Progenitor cell of endocrine pancreas (in vitro differentiated cells): ENCODE results near the gene LTBR. TPM values are rescaled to one million over a fixed set of nuclear protein-coding genes. Genes with fewer than 3 reads are reported as not detected.

Experiments used
- DNase-seq: peaks from one replicate; pipeline ENCODE4 v3.0.0; 2021; ENCODE audit warnings: low spot score; ENCODE audit not compliant: unreplicated experiment
- H3K27ac Mint-ChIP-seq: 2 replicates; pipeline ENCODE4 v1.8.0; 2021; ENCODE audit warnings: mild to moderate bottlenecking, moderate library complexity, mixed read lengths
- H3K27me3 Mint-ChIP-seq: 2 replicates; pipeline ENCODE4 v1.8.0; 2021; ENCODE audit warnings: mixed read lengths
- H3K36me3 Mint-ChIP-seq: 2 replicates; pipeline ENCODE4 v1.8.0; 2022; ENCODE audit warnings: mixed read lengths; ENCODE audit not compliant: insufficient read depth
- H3K4me1 Mint-ChIP-seq: 2 replicates; pipeline ENCODE4 v1.8.0; 2021; ENCODE audit warnings: low read depth, mixed read lengths
- H3K4me3 Mint-ChIP-seq: 2 replicates; pipeline ENCODE4 v1.8.0; 2021; ENCODE audit warnings: low read depth, mild to moderate bottlenecking, moderate library complexity, mixed read lengths
- H3K9me3 Mint-ChIP-seq: 2 replicates; pipeline ENCODE4 v1.8.0; 2021; ENCODE audit warnings: low read depth, mixed read lengths
- CTCF ChIP-seq: fragments of 200-600 bp; sonication (generic); IDR thresholded peaks from one replicate; pipeline ENCODE4 v1.5.0; 2021; ENCODE audit warnings: antibody characterized with exemption, mild to moderate bottlenecking; ENCODE audit not compliant: unreplicated experiment
- total RNA-seq: library from RNA; stranded (reverse); gene quantifications from 2 replicates; pipeline ENCODE4 v1.2.1, GENCODE V29; 2021

The LTBR gene
- total RNA-seq, 1 donor from 2014 or later: 17.8 TPM

GRCh38 chr12:6345319-6346091, 38.5 kb upstream of the LTBR start:
- no peaks in the 10 kb centered on the region for H3K9me3 Mint-ChIP-seq
- no peak overlapping the region for H3K4me3 Mint-ChIP-seq
- H3K4me1 Mint-ChIP-seq: peaks cover 12% of the 10 kb centered on the region
- TF ChIP-seq CTCF: no peak
- H3K27ac Mint-ChIP-seq: no peak overlapping the region
- no peak for DNase-seq
- peaks cover 4% of the 10 kb centered on the region for H3K27me3 Mint-ChIP-seq
- no peaks in the 10 kb centered on the region for H3K36me3 Mint-ChIP-seq

GRCh38 chr12:6346235-6346832, 37.6 kb upstream of the LTBR start:
- no peak for TF ChIP-seq CTCF
- Mint-ChIP-seq H3K36me3 (no peaks in the 10 kb centered on the region), H3K27me3 (peaks cover 4% of the 10 kb centered on the region), H3K4me1 (peaks cover 12% of the 10 kb centered on the region), H3K27ac (no peak overlapping the region), H3K4me3 (no peak overlapping the region), H3K9me3 (no peaks in the 10 kb centered on the region)
- no peak for DNase-seq

GRCh38 chr12:6346942-6347341, 37.0 kb upstream of the LTBR start:
- Mint-ChIP-seq H3K36me3 (no peaks in the 10 kb centered on the region), H3K27me3 (peaks cover 4% of the 10 kb centered on the region), H3K27ac (no peak overlapping the region), H3K4me1 (peaks cover 10% of the 10 kb centered on the region), H3K9me3 (no peaks in the 10 kb centered on the region), H3K4me3 (no peak overlapping the region)
- no peak for DNase-seq
- no peak for TF ChIP-seq CTCF

GRCh38 chr12:6347367-6348338, 36.3 kb upstream of the LTBR start:
- Mint-ChIP-seq H3K27me3 (peaks cover 4% of the 10 kb centered on the region), H3K36me3 (no peaks in the 10 kb centered on the region), H3K27ac (no peak overlapping the region), H3K4me1 (peaks cover 3% of the 10 kb centered on the region), H3K9me3 (no peaks in the 10 kb centered on the region), H3K4me3 (no peak overlapping the region)
- DNase-seq: no peak
- TF ChIP-seq CTCF: no peak

- no peak overlapping the region for H3K27ac Mint-ChIP-seq
- no peaks in the 10 kb centered on the region for H3K4me1 Mint-ChIP-seq
- H3K36me3 Mint-ChIP-seq: no peaks in the 10 kb centered on the region
- H3K9me3 Mint-ChIP-seq: no peaks in the 10 kb centered on the region
- H3K27me3 Mint-ChIP-seq: peaks cover 9% of the 10 kb centered on the region
- H3K4me3 Mint-ChIP-seq: no peak overlapping the region
- TF ChIP-seq CTCF: no peak
- DNase-seq: no peak
Observed at GRCh38 chr12:6351622-6352021, 32.3 kb upstream of the LTBR start.
